K562 (cell line): Measurements from ENCODE around the gene MTHFR. TPM values are rescaled to one million over a fixed set of nuclear protein-coding genes. Genes with fewer than 3 reads are reported as not detected.

Experiments
- ARID1B ChIP-seq: fragments of 450-650 bp; IDR thresholded peaks from 2 replicates; pipeline ENCODE4 v1.6.1; 2016; ENCODE audit warnings: antibody characterized with exemption, mild to moderate bottlenecking, inconsistent platforms
- CHD2 ChIP-seq: IDR thresholded peaks from 2 replicates; pipeline ENCODE4 v1.6.1; 2011; ENCODE audit warnings: low read depth, low read length
- E2F8 ChIP-seq: fragments of 450-650 bp; IDR thresholded peaks from 2 replicates; pipeline ENCODE4 v1.7.1; 2018; ENCODE audit warnings: mild to moderate bottlenecking, low read depth; ENCODE audit not compliant: partially characterized antibody
- ELK1 ChIP-seq: sonication (generic); formaldehyde crosslinking; IDR thresholded peaks from 2 replicates; pipeline ENCODE4 v1.8.1; 2022; ENCODE audit warnings: missing genetic modification reagents
- GABPB1 ChIP-seq: sonication (generic); formaldehyde crosslinking; IDR thresholded peaks from 2 replicates; pipeline ENCODE4 v1.8.0; 2022; ENCODE audit warnings: mild to moderate bottlenecking, missing genetic modification reagents
- GATAD2A ChIP-seq: fragments of 450-650 bp; IDR thresholded peaks from 2 replicates; pipeline ENCODE4 v1.6.1; 2017
- IRF2 ChIP-seq: sonication (generic); formaldehyde crosslinking; IDR thresholded peaks from 2 replicates; pipeline ENCODE4 v1.8.1; 2022; ENCODE audit warnings: mild to moderate bottlenecking, missing genetic modification reagents
- NR2F6 ChIP-seq: fragments of 450-650 bp; formaldehyde crosslinking; IDR thresholded peaks from 2 replicates; pipeline ENCODE4 v1.4.0; 2020; ENCODE audit warnings: mild to moderate bottlenecking
- PHB2 ChIP-seq: fragments of 450-650 bp; IDR thresholded peaks from 2 replicates; pipeline ENCODE4 v1.6.1; 2017; ENCODE audit warnings: low read depth
- PHTF2 ChIP-seq: fragments of 250-450 bp; sonication (Bioruptor Pico); IDR thresholded peaks from 2 replicates; pipeline ENCODE4 v1.5.0; 2021; ENCODE audit warnings: mild to moderate bottlenecking
- POLR2A ChIP-seq: fragments of 450-650 bp; conservative IDR thresholded peaks from 2 replicates; pipeline ENCODE4 v1.6.1; 2016
- POLR2AphosphoS5 ChIP-seq: IDR thresholded peaks from 2 replicates; pipeline ENCODE4 v1.6.1; 2011; ENCODE audit warnings: mild to moderate bottlenecking, low read depth, low read length, moderate library complexity; ENCODE audit not compliant: control insufficient read depth, insufficient read depth
- POLR2B ChIP-seq: fragments of 450-650 bp; IDR thresholded peaks from 2 replicates; pipeline ENCODE4 v1.6.1; 2018; ENCODE audit warnings: low read depth; ENCODE audit not compliant: partially characterized antibody
- POLR2G ChIP-seq: fragments of 200-400 bp; formaldehyde crosslinking; IDR thresholded peaks from 2 replicates; pipeline ENCODE4 v1.6.1; 2017; ENCODE audit warnings: low read depth, mild to moderate bottlenecking, antibody characterized with exemption, low read length, moderate library complexity
- RBM22 ChIP-seq: fragments of 200-400 bp; formaldehyde crosslinking; IDR thresholded peaks from 2 replicates; pipeline ENCODE4 v1.6.1; 2018; ENCODE audit warnings: low read length, low read depth; ENCODE audit not compliant: poor library complexity, severe bottlenecking
- SMAD4 ChIP-seq: fragments of 250-450 bp; sonication (Bioruptor Pico); conservative IDR thresholded peaks from 2 replicates; pipeline ENCODE4 v1.8.0; 2021; ENCODE audit warnings: inconsistent platforms, mild to moderate bottlenecking, moderate library complexity
- TEAD2 ChIP-seq: fragments of 450-650 bp; IDR thresholded peaks from 2 replicates; pipeline ENCODE4 v1.6.1; 2016; ENCODE audit warnings: missing genetic modification characterization, control low read depth, missing compliant biosample characterization
- ZFP1 ChIP-seq: fragments of 450-650 bp; formaldehyde crosslinking; IDR thresholded peaks from 2 replicates; pipeline ENCODE4 v1.4.0; 2020; ENCODE audit warnings: mild to moderate bottlenecking, mixed read lengths
- ZFX ChIP-seq: sonication (generic); formaldehyde crosslinking; IDR thresholded peaks from 2 replicates; pipeline ENCODE4 v1.8.0; 2022; ENCODE audit warnings: mild to moderate bottlenecking, missing genetic modification reagents, moderate library complexity
- ZNF121 ChIP-seq: sonication (generic); formaldehyde crosslinking; conservative IDR thresholded peaks from 2 replicates; pipeline ENCODE4 v1.8.0; 2022; ENCODE audit warnings: missing genetic modification reagents
- ZNF23 ChIP-seq: fragments of 250-450 bp; sonication (Bioruptor Pico); IDR thresholded peaks from 2 replicates; pipeline ENCODE4 v1.4.0; 2020; ENCODE audit warnings: mild to moderate bottlenecking
- ZNF347 ChIP-seq: fragments of 450-650 bp; formaldehyde crosslinking; IDR thresholded peaks from 2 replicates; pipeline ENCODE4 v1.4.0; 2020; ENCODE audit warnings: low read depth, mild to moderate bottlenecking, moderate library complexity
- ZNF695 ChIP-seq: fragments of 450-650 bp; formaldehyde crosslinking; IDR thresholded peaks from 2 replicates; pipeline ENCODE4 v1.4.0; 2020; ENCODE audit warnings: mild to moderate bottlenecking, moderate library complexity
- ZNF717 ChIP-seq: fragments of 250-450 bp; sonication (Bioruptor Pico); IDR thresholded peaks from 2 replicates; pipeline ENCODE4 v1.5.0; 2021
- polyA plus RNA-seq, 8 experiments: library from polyadenylated mRNA; depleted of rRNA in 4 of 8; stranded (reverse) in 5 of 8; unstranded in 3 of 8; fragments of >200 nt; fragmentation: Nextera tagmentation in 2 of 8; fragmentation: Illumina TruSeq in 1 of 8; extraction: Ambion mirVana in 2 of 8; extraction: Trizol in 1 of 8; gene quantifications; 2 replicates each; pipeline versions ENCODE4 v1.2.1 to v1.2.3, GENCODE V29; 2011 to 2014; ENCODE audit warnings: inconsistent platforms in 1 of 8, missing spikeins in 1 of 8
- total RNA-seq, 7 experiments: library from RNA; depleted of rRNA in 6 of 7; stranded (reverse); fragments of >200 nt in 6 of 7; fragmentation: Illumina TruSeq in 2 of 7; extraction: Trizol in 2 of 7; gene quantifications; 2 replicates each; pipeline versions ENCODE4 v1.2.1 to v1.2.3, GENCODE V29; 2011 to 2021; ENCODE audit warnings: low replicate concordance in 1 of 7
- TF ChIP-seq, protein P1 (sequence below): fragments of 450-650 bp; formaldehyde crosslinking; IDR thresholded peaks from 2 replicates; pipeline ENCODE4 v1.4.0; 2020; ENCODE audit warnings: mild to moderate bottlenecking

Gene MTHFR
- total and polyA plus RNA-seq, 9 of the 15 experiments (the other 6 are each of a cell fraction or from before 2014, with no cell fraction given), result 5.0 to 104 (median 62.6) TPM

- TF ChIP-seq ZFX (CRISPR knock-in tag), result peak; percentile 30; the same call in 1 of the 2 replicates
- 0 out of 2 replicates have a peak, but pooled peaks have one; percentile 30 for TF ChIP-seq ZNF717 (CRISPR knock-in tag)
- no peak for TF ChIP-seq POLR2AphosphoS5
- TF ChIP-seq PHTF2 (CRISPR knock-in tag), result no peak
- peak; percentile 23; the same call in 1 of the 2 replicates for TF ChIP-seq SMAD4 (CRISPR knock-in tag)
- TF ChIP-seq PHB2, result no peak
- TF ChIP-seq POLR2G, result peak; percentile 73
- TF ChIP-seq POLR2B, result peak; percentile 63
- TF ChIP-seq ZNF695 (CRISPR knock-in tag), result 0 out of 2 replicates have a peak, but pooled peaks have one; percentile 60
- 0 out of 2 replicates have a peak, but pooled peaks have one; percentile 9 for TF ChIP-seq ARID1B
- peak; percentile 39; the same call in 1 of the 2 replicates for TF ChIP-seq ZFP1
- peak; percentile 31; the same call in 1 of the 2 replicates for TF ChIP-seq CHD2
- TF ChIP-seq ELK1, result no peak
- TF ChIP-seq ZNF23 (CRISPR knock-in tag), result no peak
- TF ChIP-seq NR2F6 (CRISPR knock-in tag), result no peak
- TF ChIP-seq, protein P1, sequence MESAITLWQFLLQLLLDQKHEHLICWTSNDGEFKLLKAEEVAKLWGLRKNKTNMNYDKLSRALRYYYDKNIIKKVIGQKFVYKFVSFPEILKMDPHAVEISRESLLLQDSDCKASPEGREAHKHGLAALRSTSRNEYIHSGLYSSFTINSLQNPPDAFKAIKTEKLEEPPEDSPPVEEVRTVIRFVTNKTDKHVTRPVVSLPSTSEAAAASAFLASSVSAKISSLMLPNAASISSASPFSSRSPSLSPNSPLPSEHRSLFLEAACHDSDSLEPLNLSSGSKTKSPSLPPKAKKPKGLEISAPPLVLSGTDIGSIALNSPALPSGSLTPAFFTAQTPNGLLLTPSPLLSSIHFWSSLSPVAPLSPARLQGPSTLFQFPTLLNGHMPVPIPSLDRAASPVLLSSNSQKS (CRISPR knock-in tag), result 0 out of 2 replicates have a peak, but pooled peaks have one; percentile 41
- TF ChIP-seq GATAD2A, result peak; percentile 20; the same call in 1 of the 2 replicates
- no peak for TF ChIP-seq TEAD2 (tag)
- peak; percentile 16 for TF ChIP-seq E2F8
- 0 out of 2 replicates have a peak, but pooled peaks have one; percentile 17 for TF ChIP-seq ZNF347
- TF ChIP-seq POLR2A, result peak; percentile 53
- TF ChIP-seq ZNF121 (CRISPR knock-in tag), result peak; percentile 69; the same call in 1 of the 2 replicates
- no peak for TF ChIP-seq IRF2
- TF ChIP-seq GABPB1 (CRISPR knock-in tag), result 0 out of 2 replicates have a peak, but pooled peaks have one; percentile 9
- TF ChIP-seq RBM22, result peak; percentile 46
Observed at GRCh38 chr1:11787804-11788436, 17.8 kb downstream of the MTHFR start (continued).
